Measurements from ENCODE around the gene ATP5F1E. TPM values are rescaled to one million over a fixed set of nuclear protein-coding genes. Genes with fewer than 3 reads are reported as not detected.
"Not testable (repeated sequence)": the region's sequence is repeated elsewhere in the genome, so short reads cannot be mapped to it uniquely, and the experiment has no call there.

Gene ATP5F1E
- polyA plus RNA-seq, 1 donor: 156 TPM

GRCh38 chr20:59042796-59043631, 10.9 kb upstream of the ATP5F1E start:
- DNase-seq (ENCODE audit: low read depth): peak; percentile 87

- DNase-seq (ENCODE audit: low read depth): no peak
These were observed 10.1 kb upstream of the ATP5F1E start, which contains the start of gene PRELID3B for GRCh38 chr20:59042151-59042795. TSS of gene PRELID3B (minus strand) at chr20:59042786. CDS start at chr20:59042730, 56 bp downstream.

- not testable (repeated sequence) for DNase-seq (ENCODE audit: low read depth)
These were observed 9.4 kb upstream of the ATP5F1E start for GRCh38 chr20:59041487-59041886.

GRCh38 chr20:59040667-59041066, 8.5 kb upstream of the ATP5F1E start:
- DNase-seq (ENCODE audit: low read depth): no peak

- no peak for DNase-seq (ENCODE audit: low read depth)
These were observed 7.1 kb upstream of the ATP5F1E start for GRCh38 chr20:59039233-59039632.

- no peak for DNase-seq (ENCODE audit: low read depth)
These were observed 5.3 kb upstream of the ATP5F1E start for GRCh38 chr20:59037386-59037785.

GRCh38 chr20:59035381-59035780, 3.2 kb upstream of the ATP5F1E start:
- DNase-seq (ENCODE audit: low read depth): no peak

- no peak for DNase-seq (ENCODE audit: low read depth)
These were observed 1.6 kb upstream of the ATP5F1E start for GRCh38 chr20:59033616-59034165.

- DNase-seq (ENCODE audit: low read depth): no peak
These were observed 958 bp upstream of the ATP5F1E start for GRCh38 chr20:59033093-59033492.

- DNase-seq (ENCODE audit: low read depth): no peak
These were observed 551 bp upstream of the ATP5F1E start for GRCh38 chr20:59032713-59033059.

GRCh38 chr20:59031564-59032022, 542 bp downstream of the ATP5F1E start:
- no peak for DNase-seq (ENCODE audit: low read depth)

GRCh38 chr20:59030911-59031563, 1.1 kb downstream of the ATP5F1E start:
- DNase-seq (ENCODE audit: low read depth): no peak

GRCh38 chr20:59028812-59029211, 3.3 kb downstream of the ATP5F1E start:
- DNase-seq (ENCODE audit: low read depth): no peak

GRCh38 chr20:59027741-59028320, 4.3 kb downstream of the ATP5F1E start:
- no peak for DNase-seq (ENCODE audit: low read depth)

- no peak for DNase-seq (ENCODE audit: low read depth)
These were observed 5.0 kb downstream of the ATP5F1E start for GRCh38 chr20:59026904-59027740.

GRCh38 chr20:59025511-59025910, 6.6 kb downstream of the ATP5F1E start:
- DNase-seq (ENCODE audit: low read depth): no peak

- no peak for DNase-seq (ENCODE audit: low read depth)
These were observed 7.0 kb downstream of the ATP5F1E start for GRCh38 chr20:59025086-59025485.

- DNase-seq (ENCODE audit: low read depth): no peak
These were observed 8.0 kb downstream of the ATP5F1E start for GRCh38 chr20:59024111-59024530.

- no peak for DNase-seq (ENCODE audit: low read depth)
These were observed 8.5 kb downstream of the ATP5F1E start for GRCh38 chr20:59023616-59024015.

- no peak for DNase-seq (ENCODE audit: low read depth)
These were observed 9.4 kb downstream of the ATP5F1E start for GRCh38 chr20:59022754-59023153.

All from forelimb muscle (tissue), 1 donor.